GM18870 (cell line): ENCODE data around the gene E2F8.

Source experiments
- ATAC-seq: cut with Tn5 transposase; IDR thresholded peaks from one replicate; pipeline ENCODE4 v1.9.1; 2021; ENCODE audit warnings: moderate library complexity; ENCODE audit not compliant: unreplicated experiment

The E2F8 gene

GRCh38 chr11:19187114-19187832 lies 53.5 kb downstream of the E2F8 start:
- ATAC-seq = no peak

GRCh38 chr11:19185516-19186052 lies 55.2 kb downstream of the E2F8 start:
- ATAC-seq = no peak

GRCh38 chr11:19185036-19185435 lies 55.7 kb downstream of the E2F8 start:
- no peak for ATAC-seq

GRCh38 chr11:19183646-19184045 lies 57.1 kb downstream of the E2F8 start:
- no peak for ATAC-seq

GRCh38 chr11:19181531-19182261 lies 59.0 kb downstream of the E2F8 start:
- no peak for ATAC-seq

- no peak for ATAC-seq
Observed at GRCh38 chr11:19176629-19177186, 64.0 kb downstream of the E2F8 start.
